Calu3 (cell line): ENCODE data around the gene PTGER1. TPM values are rescaled to one million over a fixed set of nuclear protein-coding genes. Genes with fewer than 3 reads are reported as not detected.

ENCODE experiments used
- BruUV-seq: library from RNA; stranded (reverse); fragments of 400-500 nt; replicated peaks from 2 replicates; lab custom pipeline; 2021; lab: Mats Ljungman, UMichigan
- CTCF ChIA-PET: fragments of 300-600 bp; sonication (Branson Sonifier 250); formaldehyde crosslinking; loops from one replicate; lab custom pipeline; 2022; ENCODE audit warnings: antibody characterized with exemption; lab: Charles Lee
- DNase-seq: peaks from one replicate; pipeline ENCODE4 v3.0.0; 2022
- H3K27ac Mint-ChIP-seq: one replicate; pipeline ENCODE4 v1.8.0; 2022; ENCODE audit warnings: mixed read lengths; ENCODE audit not compliant: unreplicated experiment
- H3K27me3 Mint-ChIP-seq: one replicate; pipeline ENCODE4 v1.8.0; 2022; ENCODE audit warnings: mixed read lengths; ENCODE audit not compliant: unreplicated experiment
- H3K36me3 Mint-ChIP-seq: one replicate; pipeline ENCODE4 v1.8.0; 2022; ENCODE audit warnings: mild to moderate bottlenecking, moderate library complexity, mixed read lengths; ENCODE audit not compliant: insufficient read depth, unreplicated experiment
- H3K4me1 Mint-ChIP-seq: one replicate; pipeline ENCODE4 v1.8.0; 2022; ENCODE audit warnings: mild to moderate bottlenecking, low read depth, mixed read lengths; ENCODE audit not compliant: unreplicated experiment
- H3K4me3 Mint-ChIP-seq: one replicate; pipeline ENCODE4 v1.8.0; 2022; ENCODE audit warnings: mild to moderate bottlenecking, low read depth, moderate library complexity, mixed read lengths; ENCODE audit not compliant: unreplicated experiment
- H3K9me3 Mint-ChIP-seq: one replicate; pipeline ENCODE4 v1.8.0; 2022; ENCODE audit warnings: low read depth, mixed read lengths; ENCODE audit not compliant: unreplicated experiment
- intact Hi-C: fragments of 100-400 bp; cut with micrococcal nuclease; formaldehyde crosslinking; loops from one replicate; pipeline ENCODE4 v1.10.0; 2022; ENCODE audit not compliant: unreplicated experiment
- total RNA-seq: library from RNA; stranded (reverse); gene quantifications from 2 replicates; pipeline ENCODE4 v1.2.3, GENCODE V29; 2022
- TF ChIP-seq, protein P1 (sequence below): fragments of 200-600 bp; IDR thresholded peaks from one replicate; pipeline ENCODE4 v1.8.0; 2022; ENCODE audit warnings: antibody characterized with exemption; ENCODE audit not compliant: unreplicated experiment

PTGER1 gene
- total RNA-seq, 1 experiment from 2014 or later = 1.3 TPM

DNA sequence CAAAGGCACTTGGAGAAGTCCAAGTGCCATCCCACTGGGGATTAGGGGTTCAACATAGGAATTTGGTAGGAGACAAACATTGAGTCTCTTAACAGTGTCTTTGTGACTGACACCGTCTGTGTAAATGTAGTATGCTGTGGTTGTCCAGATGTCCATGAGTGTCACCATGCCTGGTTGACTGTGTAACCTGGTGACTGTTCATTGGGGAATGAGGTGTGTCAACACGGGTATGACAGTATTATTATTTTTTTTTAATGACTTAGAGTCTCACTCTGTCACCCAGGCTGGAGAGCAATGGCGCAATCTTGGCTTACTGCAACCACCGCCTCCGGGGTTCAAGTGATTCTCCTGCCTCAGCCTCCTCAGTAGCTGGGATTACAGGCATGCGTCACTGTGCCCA is 25.8 kb downstream of the PTGER1 start:
- H3K27ac Mint-ChIP-seq = no peak overlapping the region

DNA sequence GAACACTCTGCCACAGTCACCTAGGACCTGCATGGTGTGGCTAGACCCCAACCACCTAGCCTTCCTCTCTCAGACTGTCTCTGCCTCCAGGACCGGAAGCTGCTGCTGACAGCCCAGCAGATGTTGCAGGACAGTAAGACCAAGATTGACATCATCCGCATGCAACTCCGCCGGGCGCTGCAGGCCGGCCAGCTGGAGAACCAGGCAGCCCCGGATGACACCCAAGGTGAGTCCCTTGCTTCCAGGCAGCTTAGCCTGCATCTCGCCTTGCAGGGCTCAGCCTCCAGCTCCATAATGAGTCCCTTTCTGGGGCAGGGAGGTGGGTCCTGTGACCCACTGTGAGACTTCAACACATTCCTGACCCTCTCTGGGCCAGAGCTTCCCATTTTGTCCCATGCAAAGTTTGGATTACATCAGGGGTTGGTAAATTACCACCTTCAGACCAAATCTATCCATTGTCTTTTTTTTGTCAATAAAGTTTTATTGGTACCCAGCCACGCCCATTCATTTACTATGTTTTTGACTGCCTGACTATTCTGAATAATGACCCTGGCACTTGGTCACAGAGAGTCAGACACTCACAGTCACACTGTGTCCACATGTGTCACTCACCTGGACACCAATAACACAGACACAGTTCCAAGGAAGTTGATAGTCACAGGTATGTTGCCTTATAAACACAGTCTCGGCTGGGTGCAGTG is 28.7 kb downstream of the PTGER1 start:
- no peak overlapping the region for H3K4me3 Mint-ChIP-seq
- BruUV-seq = no TSS peak
- H3K36me3 Mint-ChIP-seq = peaks cover 33% of the 10 kb centered on the region
- no peaks in the 10 kb centered on the region for H3K27me3 Mint-ChIP-seq
- no peaks in the 10 kb centered on the region for H3K4me1 Mint-ChIP-seq
- CTCF ChIA-PET = no interaction called here
- no peaks in the 10 kb centered on the region for H3K9me3 Mint-ChIP-seq
- intact Hi-C loops = no loop called here
- TF ChIP-seq, protein P1, sequence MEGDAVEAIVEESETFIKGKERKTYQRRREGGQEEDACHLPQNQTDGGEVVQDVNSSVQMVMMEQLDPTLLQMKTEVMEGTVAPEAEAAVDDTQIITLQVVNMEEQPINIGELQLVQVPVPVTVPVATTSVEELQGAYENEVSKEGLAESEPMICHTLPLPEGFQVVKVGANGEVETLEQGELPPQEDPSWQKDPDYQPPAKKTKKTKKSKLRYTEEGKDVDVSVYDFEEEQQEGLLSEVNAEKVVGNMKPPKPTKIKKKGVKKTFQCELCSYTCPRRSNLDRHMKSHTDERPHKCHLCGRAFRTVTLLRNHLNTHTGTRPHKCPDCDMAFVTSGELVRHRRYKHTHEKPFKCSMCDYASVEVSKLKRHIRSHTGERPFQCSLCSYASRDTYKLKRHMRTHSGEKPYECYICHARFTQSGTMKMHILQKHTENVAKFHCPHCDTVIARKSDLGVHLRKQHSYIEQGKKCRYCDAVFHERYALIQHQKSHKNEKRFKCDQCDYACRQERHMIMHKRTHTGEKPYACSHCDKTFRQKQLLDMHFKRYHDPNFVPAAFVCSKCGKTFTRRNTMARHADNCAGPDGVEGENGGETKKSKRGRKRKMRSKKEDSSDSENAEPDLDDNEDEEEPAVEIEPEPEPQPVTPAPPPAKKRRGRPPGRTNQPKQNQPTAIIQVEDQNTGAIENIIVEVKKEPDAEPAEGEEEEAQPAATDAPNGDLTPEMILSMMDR = no peak
- DNase-seq = no peak
- no peak overlapping the region for H3K27ac Mint-ChIP-seq

More for the DNA sequence above, 25.8 kb downstream of the PTGER1 start:
- TF ChIP-seq, protein P1 = no peak
- Mint-ChIP-seq H3K27me3 (no peaks in the 10 kb centered on the region), H3K9me3 (no peaks in the 10 kb centered on the region), H3K4me1 (no peaks in the 10 kb centered on the region), H3K36me3 (peaks cover 33% of the 10 kb centered on the region), H3K4me3 (no peak overlapping the region)
- CTCF ChIA-PET = no interaction called here
- no TSS peak for BruUV-seq
- no peak for DNase-seq
- intact Hi-C loops = no loop called here

DNA sequence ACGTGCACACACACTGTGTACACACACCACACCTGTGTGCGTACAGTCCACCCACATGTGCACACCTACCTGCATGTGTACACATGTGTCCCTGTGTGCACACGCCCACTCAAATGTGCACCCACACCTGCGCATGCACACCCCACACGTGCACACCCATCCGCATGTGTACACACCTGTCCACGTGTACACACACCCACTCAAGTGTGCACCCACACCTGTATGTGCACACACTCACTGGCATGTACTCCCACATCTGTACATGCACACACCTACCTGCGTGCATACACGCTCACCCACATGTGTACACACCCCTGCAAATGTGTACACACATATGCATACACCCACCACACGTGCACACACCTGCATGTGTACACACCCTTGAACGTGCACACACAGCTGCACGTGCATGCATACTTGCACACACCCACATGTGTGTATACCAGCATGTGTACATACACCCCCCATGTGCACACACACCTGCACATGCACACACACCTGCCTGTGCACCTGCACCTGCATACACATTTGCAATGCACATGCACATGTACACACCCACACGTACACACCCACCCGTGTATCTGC is 31.4 kb downstream of the PTGER1 start:
- H3K36me3 Mint-ChIP-seq = peaks cover 21% of the 10 kb centered on the region
- no peak for DNase-seq
- intact Hi-C loops = no loop called here
- CTCF ChIA-PET = no interaction called here
- no peaks in the 10 kb centered on the region for H3K27me3 Mint-ChIP-seq
- TF ChIP-seq, protein P1 = no peak
- peaks cover 6% of the 10 kb centered on the region for H3K4me1 Mint-ChIP-seq
- no peak overlapping the region for H3K27ac Mint-ChIP-seq
- no TSS peak for BruUV-seq
- no peak overlapping the region for H3K4me3 Mint-ChIP-seq
- no peaks in the 10 kb centered on the region for H3K9me3 Mint-ChIP-seq

DNA sequence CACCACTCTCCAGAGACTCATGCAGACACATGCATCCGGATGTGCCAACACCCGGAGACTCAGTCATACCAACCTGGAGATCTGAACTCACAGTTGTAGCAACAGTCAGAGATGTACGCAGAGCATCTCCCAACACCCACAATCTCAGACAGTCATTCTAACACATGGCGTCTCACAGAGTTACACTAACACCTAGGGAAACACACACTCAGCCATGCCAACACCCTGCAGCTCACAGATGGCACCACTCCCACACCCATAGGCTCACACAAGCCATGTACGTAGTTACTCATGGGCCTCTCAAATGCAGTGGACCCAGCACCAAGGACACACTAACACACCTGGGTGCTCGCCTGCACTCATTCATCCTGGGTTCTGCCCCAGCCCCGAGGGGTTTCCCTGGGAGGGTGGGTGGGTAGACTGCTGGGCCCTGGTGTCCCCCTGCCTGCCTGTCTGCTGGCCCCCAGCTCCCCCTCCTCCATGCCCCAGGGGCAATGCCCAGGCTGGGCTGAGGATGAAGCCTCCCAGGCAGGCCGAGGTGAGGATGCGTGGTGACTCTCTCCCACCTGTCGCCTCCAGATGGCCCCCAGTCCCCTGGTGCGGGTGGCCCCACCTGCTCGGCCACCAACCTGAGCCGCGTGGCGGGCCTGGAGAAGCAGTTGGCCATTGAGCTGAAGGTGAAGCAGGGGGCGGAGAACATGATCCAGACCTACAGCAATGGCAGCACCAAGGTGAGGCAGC is 32.1 kb downstream of the PTGER1 start:
- no peak for DNase-seq
- Mint-ChIP-seq H3K27ac (no peak overlapping the region), H3K4me3 (no peak overlapping the region), H3K36me3 (peaks cover 21% of the 10 kb centered on the region), H3K9me3 (no peaks in the 10 kb centered on the region), H3K4me1 (peaks cover 6% of the 10 kb centered on the region), H3K27me3 (no peaks in the 10 kb centered on the region)
- intact Hi-C loops = no loop called here
- BruUV-seq = no TSS peak
- TF ChIP-seq, protein P1 = no peak
- CTCF ChIA-PET = no interaction called here
